GM21360 (cell line): ENCODE measurements around the gene METTL21A.

Experiments used
- ATAC-seq: cut with Tn5 transposase; IDR thresholded peaks from one replicate; pipeline ENCODE4 v1.9.1; 2021; ENCODE audit warnings: mild to moderate bottlenecking, moderate library complexity; ENCODE audit not compliant: unreplicated experiment

METTL21A gene

GRCh38 chr2:207624185-207625013 is 795 bp downstream of the METTL21A start:
- ATAC-seq = peak; percentile 35

GRCh38 chr2:207621501-207622039 is 3.6 kb downstream of the METTL21A start:
- no peak for ATAC-seq

GRCh38 chr2:207619764-207620203 is 5.4 kb downstream of the METTL21A start:
- no peak for ATAC-seq

GRCh38 chr2:207617011-207617671 is 8.1 kb downstream of the METTL21A start:
- no peak for ATAC-seq

- ATAC-seq = no peak
Measured at GRCh38 chr2:207616185-207616584, 9.0 kb downstream of the METTL21A start.

- ATAC-seq = no peak
Measured at GRCh38 chr2:207614824-207615223, 10.4 kb downstream of the METTL21A start.

- no peak for ATAC-seq
Measured at GRCh38 chr2:207612714-207613113, 12.5 kb downstream of the METTL21A start.

- ATAC-seq = no peak
Measured at GRCh38 chr2:207606829-207607228, 18.4 kb downstream of the METTL21A start.

GRCh38 chr2:207606399-207606798 is 18.8 kb downstream of the METTL21A start:
- no peak for ATAC-seq

- ATAC-seq = no peak
Measured at GRCh38 chr2:207603486-207603885, 21.7 kb downstream of the METTL21A start.

GRCh38 chr2:207601774-207602173 is 23.4 kb downstream of the METTL21A start:
- no peak for ATAC-seq

- ATAC-seq = no peak
Measured at GRCh38 chr2:207600231-207600630, 25.0 kb downstream of the METTL21A start.

GRCh38 chr2:207599636-207600035 is 25.6 kb downstream of the METTL21A start:
- ATAC-seq = no peak

- no peak for ATAC-seq
Measured at GRCh38 chr2:207594731-207595130, 30.5 kb downstream of the METTL21A start.

GRCh38 chr2:207594264-207594663 is 30.9 kb downstream of the METTL21A start:
- ATAC-seq = no peak

- no peak for ATAC-seq
Measured at GRCh38 chr2:207593277-207593676, 31.9 kb downstream of the METTL21A start.

- no peak for ATAC-seq
Measured at GRCh38 chr2:207589143-207589542, 36.1 kb downstream of the METTL21A start.

GRCh38 chr2:207587305-207587704 is 37.9 kb downstream of the METTL21A start:
- ATAC-seq = no peak

- ATAC-seq = no peak
Measured at GRCh38 chr2:207584952-207585351, 40.2 kb downstream of the METTL21A start.

- ATAC-seq = no peak
Measured at GRCh38 chr2:207571370-207571769, 53.8 kb downstream of the METTL21A start.

GRCh38 chr2:207567671-207568070 is 57.5 kb downstream of the METTL21A start:
- no peak for ATAC-seq
